Panc1 (cell line): ENCODE measurements around the gene OR1A1.

ENCODE experiments used
- CTCF ChIP-seq: fragments of 450-650 bp; IDR thresholded peaks from 2 replicates; pipeline ENCODE4 v1.5.1; 2017; ENCODE audit warnings: mild to moderate bottlenecking
- POLR2AphosphoS5 ChIP-seq: IDR thresholded peaks from 2 replicates; pipeline ENCODE4 v1.6.1; 2012; ENCODE audit warnings: mild to moderate bottlenecking, low read depth, low read length, moderate library complexity
- TCF7L2 ChIP-seq: IDR thresholded peaks from 2 replicates; pipeline ENCODE4 v1.6.1; 2011; ENCODE audit warnings: mild to moderate bottlenecking, low read depth, low read length, inconsistent platforms

- TF ChIP-seq CTCF (no peak), TCF7L2 (no peak), POLR2AphosphoS5 (no peak)
These were observed 10.2 kb upstream of the OR1A1 start, which contains the start of gene OR1A2 for GRCh38 chr17:3197219-3197618.
